ENCODE results near the gene RRAS2.

RRAS2 gene

GRCh38 chr11:14312736-14313438 is 46.1 kb downstream of the RRAS2 start:
- DNase-seq (ENCODE audit: low spot score), result no peak
- TF ChIP-seq, protein P1, sequence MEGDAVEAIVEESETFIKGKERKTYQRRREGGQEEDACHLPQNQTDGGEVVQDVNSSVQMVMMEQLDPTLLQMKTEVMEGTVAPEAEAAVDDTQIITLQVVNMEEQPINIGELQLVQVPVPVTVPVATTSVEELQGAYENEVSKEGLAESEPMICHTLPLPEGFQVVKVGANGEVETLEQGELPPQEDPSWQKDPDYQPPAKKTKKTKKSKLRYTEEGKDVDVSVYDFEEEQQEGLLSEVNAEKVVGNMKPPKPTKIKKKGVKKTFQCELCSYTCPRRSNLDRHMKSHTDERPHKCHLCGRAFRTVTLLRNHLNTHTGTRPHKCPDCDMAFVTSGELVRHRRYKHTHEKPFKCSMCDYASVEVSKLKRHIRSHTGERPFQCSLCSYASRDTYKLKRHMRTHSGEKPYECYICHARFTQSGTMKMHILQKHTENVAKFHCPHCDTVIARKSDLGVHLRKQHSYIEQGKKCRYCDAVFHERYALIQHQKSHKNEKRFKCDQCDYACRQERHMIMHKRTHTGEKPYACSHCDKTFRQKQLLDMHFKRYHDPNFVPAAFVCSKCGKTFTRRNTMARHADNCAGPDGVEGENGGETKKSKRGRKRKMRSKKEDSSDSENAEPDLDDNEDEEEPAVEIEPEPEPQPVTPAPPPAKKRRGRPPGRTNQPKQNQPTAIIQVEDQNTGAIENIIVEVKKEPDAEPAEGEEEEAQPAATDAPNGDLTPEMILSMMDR (IDR thresholded peaks at IDR 0.05; ENCODE audit: extremely low read depth, insufficient read depth, missing control alignments), result no peak
- in situ Hi-C loops (cut with MboI; ENCODE audit: low pct_unique_long_range_greater_than_20kb, low sequenced_read_pairs, unreplicated experiment), result no loop called here

DNA sequence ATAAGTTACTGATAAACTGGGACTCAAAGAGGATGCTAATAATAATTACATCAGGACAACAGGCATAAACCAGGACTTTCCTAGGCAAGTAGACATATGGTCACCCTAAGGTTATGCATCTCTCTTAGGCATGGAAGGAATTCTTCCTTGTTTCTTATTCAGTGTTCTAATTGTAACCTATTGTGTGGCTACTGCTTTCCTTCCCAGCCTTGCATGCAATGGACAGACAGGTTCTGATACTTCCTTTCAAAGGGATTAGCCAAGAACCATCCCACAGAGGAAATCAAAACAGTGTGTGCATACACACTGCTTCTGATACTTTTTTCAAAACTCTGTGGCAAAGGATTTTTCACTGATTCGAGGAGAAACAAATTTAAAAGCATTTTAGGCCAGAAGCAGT is 48.3 kb downstream of the RRAS2 start:
- no peak for DNase-seq (ENCODE audit: low spot score)
- TF ChIP-seq, protein P1 (IDR thresholded peaks at IDR 0.05; ENCODE audit: extremely low read depth, insufficient read depth, missing control alignments), result no peak
- in situ Hi-C loops (cut with MboI; ENCODE audit: low pct_unique_long_range_greater_than_20kb, low sequenced_read_pairs, unreplicated experiment), result no loop called here

- in situ Hi-C loops (cut with MboI; ENCODE audit: low pct_unique_long_range_greater_than_20kb, low sequenced_read_pairs, unreplicated experiment), result no loop called here
- TF ChIP-seq, protein P1 (IDR thresholded peaks at IDR 0.05; ENCODE audit: extremely low read depth, insufficient read depth, missing control alignments), result no peak
- DNase-seq (ENCODE audit: low spot score), result no peak
Observed at GRCh38 chr11:14309425-14310192, 49.4 kb downstream of the RRAS2 start.

GRCh38 chr11:14308897-14309387 is 50.0 kb downstream of the RRAS2 start:
- TF ChIP-seq, protein P1 (IDR thresholded peaks at IDR 0.05; ENCODE audit: extremely low read depth, insufficient read depth, missing control alignments), result no peak
- in situ Hi-C loops (cut with MboI; ENCODE audit: low pct_unique_long_range_greater_than_20kb, low sequenced_read_pairs, unreplicated experiment), result no loop called here
- DNase-seq (ENCODE audit: low spot score), result no peak

- TF ChIP-seq, protein P1 (IDR thresholded peaks at IDR 0.05; ENCODE audit: extremely low read depth, insufficient read depth, missing control alignments), result peak; percentile 70
- in situ Hi-C loops (cut with MboI; ENCODE audit: low pct_unique_long_range_greater_than_20kb, low sequenced_read_pairs, unreplicated experiment), result no loop called here
- DNase-seq (ENCODE audit: low spot score), result peak; percentile 22
Observed at GRCh38 chr11:14308114-14308896, 50.7 kb downstream of the RRAS2 start.

- no peak for DNase-seq (ENCODE audit: low spot score)
- TF ChIP-seq, protein P1 (IDR thresholded peaks at IDR 0.05; ENCODE audit: extremely low read depth, insufficient read depth, missing control alignments), result peak; percentile 21
- in situ Hi-C loops (cut with MboI; ENCODE audit: low pct_unique_long_range_greater_than_20kb, low sequenced_read_pairs, unreplicated experiment), result no loop called here
Observed at GRCh38 chr11:14306481-14306880, 52.5 kb downstream of the RRAS2 start.
